K562 (cell line): ENCODE measurements around the gene THAP11. TPM values are rescaled to one million over a fixed set of nuclear protein-coding genes. Genes with fewer than 3 reads are reported as not detected.
A peak's percentile ranks its signal among the peaks of the same experiment; 100 is the strongest.

Experiments
- ATAC-seq: fragments of 200-7000 bp; cut with Tn5 transposase; 3 replicates; pipeline ENCODE4 v1.9.1; 2020; ENCODE audit warnings: moderate library complexity
- BruUV-seq: library from RNA; stranded (reverse); fragments of 400-500 nt; replicated peaks from 2 replicates; lab custom pipeline; 2021; lab: Mats Ljungman, UMichigan
- CTCF ChIA-PET: fragments of 300-600 bp; formaldehyde crosslinking; extraction: SDS; loops from one replicate; lab custom pipeline; 2021; ENCODE audit warnings: low intra/inter-chr PET ratio; lab: Yijun Ruan, JAX
- POLR2A ChIA-PET: fragments of 300-600, 350-650 bp; sonication (Branson Sonifier 250); formaldehyde crosslinking; extraction: SDS; loops from one replicate; lab custom pipeline; 2021; ENCODE audit warnings: antibody characterized with exemption, inconsistent platforms; lab: Yijun Ruan, JAX
- DNase-seq, 4 experiments: peaks; one replicate each; pipeline versions ENCODE4 v3.0.0 to v3.0.0-alpha.2; 2011 to 2018; ENCODE audit warnings: low spot score in 3 of 4, mixed read lengths in 3 of 4; ENCODE audit errors: extremely low read depth in 1 of 4
- FAIRE-seq: peaks from 2 replicates; lab custom pipeline; 2011; peaks lifted over from hg19 to GRCh38; lab: Jason Lieb, UNC
- H2AFZ ChIP-seq: 2 replicates; pipeline ENCODE4 v1.6.0; 2011; ENCODE audit warnings: low read depth, low read length, control low read depth, inconsistent platforms
- H3K27ac ChIP-seq: fragments of 200-600 bp; 3 replicates; pipeline ENCODE4 v1.8.0; 2011; ENCODE audit warnings: low read depth, mild to moderate bottlenecking, control low read depth, inconsistent platforms, low read length, moderate library complexity, mixed read lengths; ENCODE audit errors: extremely low read depth
- H3K27me3 ChIP-seq, 2 experiments: fragments of 300-600 bp in 1 of 2; 2 replicates in 1 of 2; 3 replicates in 1 of 2; pipeline versions ENCODE4 v1.6.0 to v1.8.0; 2011; ENCODE audit warnings: inconsistent platforms in 2 of 2, low read length in 2 of 2, mild to moderate bottlenecking in 1 of 2, mixed read lengths in 1 of 2, moderate library complexity in 1 of 2; ENCODE audit not compliant: control insufficient read depth in 2 of 2, insufficient read depth in 2 of 2
- H3K36me3 ChIP-seq: fragments of 300-600 bp; 3 replicates; pipeline ENCODE4 v1.8.0; 2011; ENCODE audit warnings: mild to moderate bottlenecking, low read length, inconsistent platforms; ENCODE audit not compliant: control insufficient read depth, insufficient read depth
- H3K4me1 ChIP-seq, 2 experiments: fragments of 200-600 bp in 1 of 2; replicated peaks in 1 of 2; 2 replicates in 1 of 2; 3 replicates in 1 of 2; pipeline versions ENCODE4 v1.5.1 to v1.8.0; 2011; ENCODE audit warnings: inconsistent platforms in 2 of 2, low read length in 2 of 2, mild to moderate bottlenecking in 1 of 2, mixed read lengths in 1 of 2, moderate library complexity in 1 of 2; ENCODE audit not compliant: control insufficient read depth in 2 of 2, insufficient read depth in 2 of 2
- H3K4me2 ChIP-seq: 2 replicates; pipeline ENCODE4 v1.6.1; 2011; ENCODE audit warnings: low read length, control low read depth, inconsistent platforms, mixed read lengths; ENCODE audit not compliant: insufficient read depth
- H3K4me3 ChIP-seq: fragments of 200-600 bp; sonication (generic), shearing (Covaris generic); 2 replicates; pipeline ENCODE4 v1.5.1; 2016; ENCODE audit warnings: control low read depth, inconsistent platforms
- H3K79me2 ChIP-seq: fragments of 200-600 bp; 3 replicates; pipeline ENCODE4 v1.8.0; 2011; ENCODE audit warnings: low read length, inconsistent platforms; ENCODE audit not compliant: control insufficient read depth, insufficient read depth
- H3K9ac ChIP-seq, 2 experiments: 2 replicates each; pipeline versions ENCODE4 v1.6.0 to v1.6.1; 2011; ENCODE audit warnings: low read depth in 2 of 2, low read length in 2 of 2, control low read depth in 1 of 2, inconsistent platforms in 1 of 2, mild to moderate bottlenecking in 1 of 2, mixed read lengths in 1 of 2; ENCODE audit not compliant: insufficient read depth in 1 of 2
- H3K9me1 ChIP-seq: one replicate; pipeline ENCODE4 v1.6.0; 2011; ENCODE audit warnings: inconsistent platforms, mild to moderate bottlenecking, low read length, moderate library complexity; ENCODE audit not compliant: control insufficient read depth, insufficient read depth
- H3K9me3 ChIP-seq: replicated peaks from 2 replicates; pipeline ENCODE4 v1.5.1; 2011; ENCODE audit warnings: low read depth, low read length, inconsistent platforms; ENCODE audit not compliant: control insufficient read depth, insufficient read depth
- H4K20me1 ChIP-seq: replicated peaks from 2 replicates; pipeline ENCODE4 v1.6.1; 2011; ENCODE audit warnings: low read length, inconsistent platforms, mixed read lengths; ENCODE audit not compliant: control insufficient read depth, insufficient read depth
- ARID2 ChIP-seq: fragments of 450-650 bp; IDR thresholded peaks from 2 replicates; pipeline ENCODE4 v1.6.1; 2017; ENCODE audit warnings: antibody characterized with exemption, mild to moderate bottlenecking
- E2F3 ChIP-seq: fragments of 250-450 bp; sonication (Bioruptor Pico); IDR thresholded peaks from 2 replicates; pipeline ENCODE4 v1.4.0; 2020; ENCODE audit warnings: mild to moderate bottlenecking
- ESRRA ChIP-seq: fragments of 450-650 bp; IDR thresholded peaks from 2 replicates; pipeline ENCODE4 v1.6.1; 2014; ENCODE audit warnings: low read depth, mild to moderate bottlenecking, moderate library complexity, borderline replicate concordance
- KDM5B ChIP-seq: fragments of 200-600 bp; sonication (generic); IDR thresholded peaks from 2 replicates; pipeline ENCODE4 v1.6.1; 2012; ENCODE audit warnings: low read depth, mild to moderate bottlenecking, moderate library complexity, low read length, control low read depth, inconsistent platforms; ENCODE audit not compliant: insufficient replicate concordance
- MED1 ChIP-seq: sonication (generic); formaldehyde crosslinking; IDR thresholded peaks from 2 replicates; pipeline ENCODE4 v1.8.1; 2023; ENCODE audit warnings: missing genetic modification reagents, borderline replicate concordance
- MEIS2 ChIP-seq: fragments of 450-650 bp; IDR thresholded peaks from 2 replicates; pipeline ENCODE4 v1.6.1; 2014; ENCODE audit warnings: mild to moderate bottlenecking; ENCODE audit not compliant: partially characterized antibody
- NR4A1 ChIP-seq, 2 experiments: fragments of 250-450 bp in 1 of 2; fragments of 450-650 bp in 1 of 2; sonication (Bioruptor Pico) in 1 of 2; IDR thresholded peaks; 2 replicates each; pipeline versions ENCODE4 v1.4.0 to v1.6.1; 2016 to 2020; ENCODE audit warnings: mild to moderate bottlenecking in 2 of 2, missing compliant biosample characterization in 1 of 2, missing genetic modification characterization in 1 of 2, moderate library complexity in 1 of 2
- PHF20 ChIP-seq: fragments of 450-650 bp; IDR thresholded peaks from 2 replicates; pipeline ENCODE4 v1.6.1; 2018; ENCODE audit not compliant: partially characterized antibody
- POLR2A ChIP-seq: fragments of 450-650 bp; conservative IDR thresholded peaks from 2 replicates; pipeline ENCODE4 v1.6.1; 2016
- POLR2H ChIP-seq: IDR thresholded peaks from 2 replicates; pipeline ENCODE4 v1.6.1; 2016; ENCODE audit warnings: missing genetic modification characterization, low read depth, mild to moderate bottlenecking, control low read depth, missing compliant biosample characterization, moderate library complexity
- SIN3A ChIP-seq, 2 experiments: fragments of 150-350 bp in 1 of 2; IDR thresholded peaks; 2 replicates each; pipeline ENCODE4 v1.6.1; 2011 to 2016; ENCODE audit warnings: borderline replicate concordance in 2 of 2, low read depth in 2 of 2, low read length in 2 of 2, mild to moderate bottlenecking in 2 of 2, moderate library complexity in 2 of 2; ENCODE audit not compliant: control insufficient read depth in 1 of 2
- SUPT5H ChIP-seq: fragments of 450-650 bp; IDR thresholded peaks from 2 replicates; pipeline ENCODE4 v1.6.1; 2016
- ZKSCAN8 ChIP-seq: fragments of 200-800 bp; sonication (Bioruptor generic); IDR thresholded peaks from 2 replicates; pipeline ENCODE4 v1.6.1; 2016; ENCODE audit warnings: missing genetic modification characterization, missing compliant biosample characterization
- WGBS: fragments of 100-300 bp; shearing (Covaris generic); methylation state at CpG from one replicate; pipeline ENCODE4 v1.1.6; 2016; ENCODE audit warnings: low coverage, mixed read lengths; ENCODE audit not compliant: insufficient coverage; ENCODE audit errors: missing lambda C conversion rate; 5-methylcytosine and 5-hydroxymethylcytosine counted together
- in situ Hi-C: fragments of 300-500 bp; cut with MboI; formaldehyde crosslinking; loops from 4 replicates; pipeline ENCODE4 v1.15.0; 2018; ENCODE audit warnings: inconsistent platforms, mixed read lengths
- intact Hi-C: fragments of 100-400 bp; cut with micrococcal nuclease; formaldehyde crosslinking; loops from 2 replicates; pipeline ENCODE4 v1.14.2; 2022
- polyA plus RNA-seq, 8 experiments: library from polyadenylated mRNA; depleted of rRNA in 4 of 8; stranded (reverse) in 5 of 8; unstranded in 3 of 8; fragments of >200 nt; fragmentation: Nextera tagmentation in 2 of 8; fragmentation: Illumina TruSeq in 1 of 8; extraction: Ambion mirVana in 2 of 8; extraction: Trizol in 1 of 8; gene quantifications; 2 replicates each; pipeline versions ENCODE4 v1.2.1 to v1.2.3, GENCODE V29; 2011 to 2014; ENCODE audit warnings: inconsistent platforms in 1 of 8, missing spikeins in 1 of 8
- total RNA-seq, 7 experiments: library from RNA; depleted of rRNA in 6 of 7; stranded (reverse); fragments of >200 nt in 6 of 7; fragmentation: Illumina TruSeq in 2 of 7; extraction: Trizol in 2 of 7; gene quantifications; 2 replicates each; pipeline versions ENCODE4 v1.2.1 to v1.2.3, GENCODE V29; 2011 to 2021; ENCODE audit warnings: low replicate concordance in 1 of 7
- TF ChIP-seq, protein P1 (sequence below), 2 experiments: fragments of 450-650 bp; conservative IDR thresholded peaks; 2 replicates each; pipeline ENCODE4 v1.6.1; 2017; ENCODE audit warnings: mild to moderate bottlenecking in 2 of 2, moderate library complexity in 2 of 2
- TF ChIP-seq, protein P2 (sequence below): fragments of 250-450 bp; sonication (Bioruptor Pico); IDR thresholded peaks from 2 replicates; pipeline ENCODE4 v1.9.0; 2021; ENCODE audit warnings: mild to moderate bottlenecking, inconsistent platforms

The THAP11 gene
- total and polyA plus RNA-seq, 9 of the 15 experiments (the other 6 are each of a cell fraction or from before 2014, with no cell fraction given) = 2.4 to 31.6 (median 21.4) TPM

- POLR2A ChIA-PET = interaction anchor here (0.6 to 1.6 kb wide), 5 partner anchors 12 to 41 kb away, joined by 3 to 5 read pairs (median 3); partner anchors contain the start of gene CTRL
- Histone ChIP-seq H3K4me2 (peak within 1 kb of the TSS; percentile 92), H2AFZ (peak within 1 kb of the TSS; percentile 86), H3K4me1 (peaks cover 8 to 26% of the 10 kb centered on the region in 2 experiments; a peak in 4 of 5 replicates), H3K9me3 (no peaks in the 10 kb centered on the region), H3K27me3 (no peaks in the 10 kb centered on the region), H3K36me3 (0 out of 3 replicates have a peak, but pooled peaks cover 3% of the 10 kb centered on the region), H3K27ac (peak within 1 kb of the TSS; percentile 91), H3K9ac (peak within 1 kb of the TSS; percentile 95 to 100), H4K20me1 (0 out of 2 replicates have a peak, but pooled peaks cover 7% of the 10 kb centered on the region), H3K9me1 (no peaks in the 10 kb centered on the region), H3K79me2 (peaks cover 47% of the 10 kb centered on the region), H3K4me3 (peak within 1 kb of the TSS; percentile 95)
- in situ Hi-C loops = no loop called here
- intact Hi-C loops = loop anchor here (2.0 kb wide), 1 partner anchor 46 kb away; the partner anchor contains the start of genes CENPT and NUTF2
- 0% methylated on average over 49 of the region's 90 CpGs for WGBS
- ATAC-seq (peak; percentile 95), FAIRE-seq (peak; percentile 89), DNase-seq (peak; percentile 97 to 99 (median 97))
- CTCF ChIA-PET = interaction anchor here (0.8 kb wide), 1 partner anchor 77 kb away, joined by 3 read pairs; no protein-coding TSS in a partner anchor
- no TSS peak for BruUV-seq
- TF ChIP-seq E2F3 = peak; percentile 43; the same call in 1 of the 2 replicates
- peak; percentile 47 for TF ChIP-seq POLR2A
- TF ChIP-seq SIN3A (IDR thresholded peaks at IDR 0.05; ENCODE audit: borderline replicate concordance in 2 of 2, control insufficient read depth in 1 of 2, low read depth in 2 of 2, low read length in 2 of 2) = peak in 1 of 2 experiments; percentile 51; a peak in 1 of 4 replicates
- peak; percentile 57; the same call in 1 of the 2 replicates for TF ChIP-seq NR4A1 (CRISPR knock-in tag; IDR thresholded peaks at IDR 0.05)
- no peak for TF ChIP-seq NR4A1 (tag; IDR thresholded peaks at IDR 0.05)
- peak; percentile 69 for TF ChIP-seq POLR2H
- peak; percentile 82 for TF ChIP-seq PHF20
- peak; percentile 74 for TF ChIP-seq KDM5B
- TF ChIP-seq, protein P1, sequence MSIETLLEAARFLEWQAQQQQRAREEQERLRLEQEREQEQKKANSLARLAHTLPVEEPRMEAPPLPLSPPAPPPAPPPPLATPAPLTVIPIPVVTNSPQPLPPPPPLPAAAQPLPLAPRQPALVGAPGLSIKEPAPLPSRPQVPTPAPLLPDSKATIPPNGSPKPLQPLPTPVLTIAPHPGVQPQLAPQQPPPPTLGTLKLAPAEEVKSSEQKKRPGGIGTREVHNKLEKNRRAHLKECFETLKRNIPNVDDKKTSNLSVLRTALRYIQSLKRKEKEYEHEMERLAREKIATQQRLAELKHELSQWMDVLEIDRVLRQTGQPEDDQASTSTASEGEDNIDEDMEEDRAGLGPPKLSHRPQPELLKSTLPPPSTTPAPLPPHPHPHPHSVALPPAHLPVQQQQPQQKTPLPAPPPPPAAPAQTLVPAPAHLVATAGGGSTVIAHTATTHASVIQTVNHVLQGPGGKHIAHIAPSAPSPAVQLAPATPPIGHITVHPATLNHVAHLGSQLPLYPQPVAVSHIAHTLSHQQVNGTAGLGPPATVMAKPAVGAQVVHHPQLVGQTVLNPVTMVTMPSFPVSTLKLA (conservative IDR thresholded peaks at IDR 0.05) = peak in 1 of 2 experiments; percentile 19; a peak in 1 of 4 replicates
- no peak for TF ChIP-seq ZKSCAN8 (CRISPR knock-in tag)
- TF ChIP-seq ARID2 = no peak
- peak; percentile 68 for TF ChIP-seq MEIS2
- TF ChIP-seq MED1 (CRISPR knock-in tag) = no peak
- TF ChIP-seq, protein P2, sequence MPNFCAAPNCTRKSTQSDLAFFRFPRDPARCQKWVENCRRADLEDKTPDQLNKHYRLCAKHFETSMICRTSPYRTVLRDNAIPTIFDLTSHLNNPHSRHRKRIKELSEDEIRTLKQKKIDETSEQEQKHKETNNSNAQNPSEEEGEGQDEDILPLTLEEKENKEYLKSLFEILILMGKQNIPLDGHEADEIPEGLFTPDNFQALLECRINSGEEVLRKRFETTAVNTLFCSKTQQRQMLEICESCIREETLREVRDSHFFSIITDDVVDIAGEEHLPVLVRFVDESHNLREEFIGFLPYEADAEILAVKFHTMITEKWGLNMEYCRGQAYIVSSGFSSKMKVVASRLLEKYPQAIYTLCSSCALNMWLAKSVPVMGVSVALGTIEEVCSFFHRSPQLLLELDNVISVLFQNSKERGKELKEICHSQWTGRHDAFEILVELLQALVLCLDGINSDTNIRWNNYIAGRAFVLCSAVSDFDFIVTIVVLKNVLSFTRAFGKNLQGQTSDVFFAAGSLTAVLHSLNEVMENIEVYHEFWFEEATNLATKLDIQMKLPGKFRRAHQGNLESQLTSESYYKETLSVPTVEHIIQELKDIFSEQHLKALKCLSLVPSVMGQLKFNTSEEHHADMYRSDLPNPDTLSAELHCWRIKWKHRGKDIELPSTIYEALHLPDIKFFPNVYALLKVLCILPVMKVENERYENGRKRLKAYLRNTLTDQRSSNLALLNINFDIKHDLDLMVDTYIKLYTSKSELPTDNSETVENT (CRISPR knock-in tag) = peak; percentile 80; the same call in 1 of the 2 replicates
- TF ChIP-seq SUPT5H = peak; percentile 74
- peak; percentile 49; the same call in 1 of the 2 replicates for TF ChIP-seq ESRRA
Measured at GRCh38 chr16:67892899-67893742, 51.0 kb downstream of the THAP11 start, which contains the start of gene PSKH1. PSKH1 (plus strand) TSS chr16:67893254; CDS start chr16:67908750, 15,496 bp downstream.
